ENCODE measurements around the gene PARVB. TPM values are rescaled to one million over a fixed set of nuclear protein-coding genes. Genes with fewer than 3 reads are reported as not detected.

Gene PARVB
- total RNA-seq, 4 donors from 2014 or later, result 59.5 to 82.0 (median 61.2) TPM

GRCh38 chr22:44146088-44146861 is 122.2 kb downstream of the PARVB start:
- DNase-seq (ENCODE audit: low spot score), result no peak
- ATAC-seq (ENCODE audit: low FRiP score), result no peak
- no peak for TF ChIP-seq CTCF (IDR thresholded peaks at IDR 0.05)

- ATAC-seq (ENCODE audit: low FRiP score), result no peak
- no peak for DNase-seq (ENCODE audit: low spot score)
- no peak for TF ChIP-seq CTCF (IDR thresholded peaks at IDR 0.05)
These were observed 123.0 kb downstream of the PARVB start for GRCh38 chr22:44147008-44147645.

DNA sequence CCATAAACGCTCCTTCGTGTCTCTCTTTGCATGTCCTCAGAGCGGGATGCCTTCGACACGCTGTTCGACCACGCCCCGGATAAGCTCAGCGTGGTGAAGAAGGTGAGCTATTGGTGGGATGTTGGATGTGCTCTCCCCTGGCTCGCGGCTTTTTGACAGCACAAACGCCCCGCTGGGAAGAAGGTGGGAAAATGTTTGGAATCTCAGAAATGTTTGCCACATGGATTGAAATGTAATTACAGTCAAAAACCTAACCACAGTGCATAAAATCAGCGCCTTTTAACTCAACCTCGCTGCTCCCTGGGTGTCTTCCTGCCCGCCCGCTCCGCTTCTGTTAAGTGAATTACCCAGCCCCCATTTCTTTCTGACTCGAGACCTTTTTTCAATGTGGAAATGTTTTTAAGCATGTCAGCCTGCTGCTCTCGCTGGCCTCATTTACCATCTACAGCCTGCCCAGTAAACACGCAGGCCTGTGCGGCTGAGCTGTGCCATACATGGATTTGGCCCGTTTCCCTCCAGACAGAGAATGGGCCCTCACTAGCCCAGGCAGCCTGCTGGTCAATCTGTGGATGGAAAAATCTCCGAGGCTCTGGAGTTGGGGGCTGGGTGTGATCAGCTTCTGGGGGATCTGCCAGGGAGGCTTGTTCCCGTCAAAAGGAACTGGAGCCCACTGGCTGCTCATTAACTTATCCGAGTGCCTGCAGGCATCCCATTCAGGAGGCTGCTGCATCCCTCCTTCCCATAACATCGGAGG is 123.9 kb downstream of the PARVB start:
- no peak for TF ChIP-seq CTCF (IDR thresholded peaks at IDR 0.05)
- DNase-seq (ENCODE audit: low spot score) (no peak), ATAC-seq (ENCODE audit: low FRiP score) (no peak)

- DNase-seq (ENCODE audit: low spot score) (no peak), ATAC-seq (ENCODE audit: low FRiP score) (no peak)
- TF ChIP-seq CTCF (IDR thresholded peaks at IDR 0.05), result no peak
These were observed 127.6 kb downstream of the PARVB start for GRCh38 chr22:44151676-44152075.

DNA sequence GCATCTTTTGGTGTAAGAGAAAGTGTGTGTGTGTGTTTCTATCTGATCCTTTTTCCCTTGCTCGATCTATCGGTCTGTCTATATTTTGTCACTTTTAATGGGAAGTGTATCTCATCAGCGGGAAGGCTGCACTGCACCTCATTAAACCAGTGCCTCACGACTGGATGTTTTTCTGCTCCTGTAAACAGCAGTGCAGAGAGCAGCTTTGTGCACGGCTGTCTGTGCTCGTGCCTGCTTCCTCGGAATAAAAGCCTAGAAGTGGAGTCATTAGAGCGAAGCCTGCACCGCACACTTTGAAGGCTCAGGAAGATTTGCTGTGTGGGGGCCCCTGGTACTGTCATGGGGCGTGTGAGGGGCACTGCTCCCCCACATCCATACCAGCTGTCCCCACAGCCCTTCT is 129.6 kb downstream of the PARVB start:
- no peak for DNase-seq (ENCODE audit: low spot score)
- TF ChIP-seq CTCF (IDR thresholded peaks at IDR 0.05), result no peak
- ATAC-seq (ENCODE audit: low FRiP score), result no peak

GRCh38 chr22:44154436-44154942 is 130.4 kb downstream of the PARVB start:
- TF ChIP-seq CTCF (IDR thresholded peaks at IDR 0.05), result no peak
- ATAC-seq (ENCODE audit: low FRiP score), result no peak
- no peak for DNase-seq (ENCODE audit: low spot score)

Measured in omental fat pad (tissue), 4 donors.